BJ (cell line): ENCODE measurements around the gene SPOP. TPM values are rescaled to one million over a fixed set of nuclear protein-coding genes. Genes with fewer than 3 reads are reported as not detected.

Source experiments
- CTCF ChIA-PET: fragments of 350-600 bp; formaldehyde crosslinking; extraction: SDS; loops from one replicate; lab custom pipeline; 2021; ENCODE audit warnings: antibody characterized with exemption, inconsistent platforms; lab: Yijun Ruan, JAX
- POLR2A ChIA-PET: fragments of 300-600 bp; sonication (Branson Sonifier 250); formaldehyde crosslinking; extraction: SDS; loops from one replicate; lab custom pipeline; 2021; ENCODE audit warnings: antibody characterized with exemption; lab: Charles Lee
- DNase-seq: peaks from one replicate; pipeline ENCODE4 v3.0.0-alpha.2; 2011; ENCODE audit warnings: low read depth
- H3K27me3 ChIP-seq: 2 replicates; pipeline ENCODE4 v1.6.0; 2011; ENCODE audit warnings: low read length; ENCODE audit not compliant: control insufficient read depth, insufficient read depth
- H3K36me3 ChIP-seq: 2 replicates; pipeline ENCODE4 v1.5.1; 2011; ENCODE audit warnings: low read length; ENCODE audit not compliant: control insufficient read depth, insufficient read depth
- H3K4me3 ChIP-seq: 2 replicates; pipeline ENCODE4 v1.5.1; 2011; ENCODE audit warnings: low read depth, mild to moderate bottlenecking, control low read depth, low read length
- polyA plus RNA-seq: library from polyadenylated mRNA; depleted of rRNA; stranded (reverse); fragments of >200 nt; gene quantifications from 2 replicates; pipeline ENCODE4 v1.2.3, GENCODE V29; 2011
- TF ChIP-seq, protein P1 (sequence below): IDR thresholded peaks from 2 replicates; pipeline ENCODE4 v1.5.1; 2011; ENCODE audit warnings: low read depth, mild to moderate bottlenecking, control low read depth, inconsistent platforms, low read length, moderate library complexity; ENCODE audit not compliant: insufficient read depth

Gene SPOP
- polyA plus RNA-seq, 1 experiment: 136 TPM

DNA sequence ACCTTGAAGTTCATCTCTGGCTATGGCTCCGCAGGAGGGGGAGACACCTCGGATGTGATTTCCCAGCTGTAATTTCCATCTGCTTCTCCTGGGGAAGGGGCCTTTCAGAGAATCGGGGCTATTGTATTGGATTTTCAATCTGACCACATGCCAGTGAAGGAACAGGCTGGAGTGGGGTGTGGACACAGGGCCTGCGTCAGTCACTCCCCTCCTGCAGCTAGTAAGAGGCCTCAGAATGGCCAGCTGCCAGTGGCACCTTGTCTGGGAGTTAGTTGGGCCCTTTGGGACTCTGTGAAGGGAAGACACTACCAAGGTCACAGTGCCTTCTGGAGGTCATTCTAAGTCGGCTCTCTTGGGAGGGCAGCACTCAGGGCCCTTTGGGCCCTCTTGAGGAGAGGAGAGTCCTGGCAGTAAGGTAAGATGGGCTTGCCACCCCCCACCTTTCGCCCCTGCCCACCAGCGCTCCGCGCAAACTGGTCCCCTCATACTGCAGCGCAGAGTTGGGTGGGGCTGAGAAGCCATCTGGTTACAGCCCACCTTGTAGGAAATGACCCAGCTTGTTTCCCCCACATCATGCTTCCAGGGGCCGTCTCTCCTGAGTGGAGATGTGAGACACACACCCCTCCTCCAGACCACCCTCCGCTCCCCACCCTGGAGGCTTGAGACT, 96.8 kb downstream of the SPOP start:
- DNase-seq: no peak
- TF ChIP-seq, protein P1, sequence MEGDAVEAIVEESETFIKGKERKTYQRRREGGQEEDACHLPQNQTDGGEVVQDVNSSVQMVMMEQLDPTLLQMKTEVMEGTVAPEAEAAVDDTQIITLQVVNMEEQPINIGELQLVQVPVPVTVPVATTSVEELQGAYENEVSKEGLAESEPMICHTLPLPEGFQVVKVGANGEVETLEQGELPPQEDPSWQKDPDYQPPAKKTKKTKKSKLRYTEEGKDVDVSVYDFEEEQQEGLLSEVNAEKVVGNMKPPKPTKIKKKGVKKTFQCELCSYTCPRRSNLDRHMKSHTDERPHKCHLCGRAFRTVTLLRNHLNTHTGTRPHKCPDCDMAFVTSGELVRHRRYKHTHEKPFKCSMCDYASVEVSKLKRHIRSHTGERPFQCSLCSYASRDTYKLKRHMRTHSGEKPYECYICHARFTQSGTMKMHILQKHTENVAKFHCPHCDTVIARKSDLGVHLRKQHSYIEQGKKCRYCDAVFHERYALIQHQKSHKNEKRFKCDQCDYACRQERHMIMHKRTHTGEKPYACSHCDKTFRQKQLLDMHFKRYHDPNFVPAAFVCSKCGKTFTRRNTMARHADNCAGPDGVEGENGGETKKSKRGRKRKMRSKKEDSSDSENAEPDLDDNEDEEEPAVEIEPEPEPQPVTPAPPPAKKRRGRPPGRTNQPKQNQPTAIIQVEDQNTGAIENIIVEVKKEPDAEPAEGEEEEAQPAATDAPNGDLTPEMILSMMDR: no peak
- H3K4me3 ChIP-seq: no peak overlapping the region
- no peaks in the 10 kb centered on the region for H3K36me3 ChIP-seq
- ChIA-PET CTCF (interaction anchor here (3.4 to 18.4 kb wide), 2 partner anchors 11 to 117 kb away, joined by 15 to 638 read pairs; partner anchors contain the start of gene SLC35B1), POLR2A (no interaction called here)
- H3K27me3 ChIP-seq: no peaks in the 10 kb centered on the region

DNA sequence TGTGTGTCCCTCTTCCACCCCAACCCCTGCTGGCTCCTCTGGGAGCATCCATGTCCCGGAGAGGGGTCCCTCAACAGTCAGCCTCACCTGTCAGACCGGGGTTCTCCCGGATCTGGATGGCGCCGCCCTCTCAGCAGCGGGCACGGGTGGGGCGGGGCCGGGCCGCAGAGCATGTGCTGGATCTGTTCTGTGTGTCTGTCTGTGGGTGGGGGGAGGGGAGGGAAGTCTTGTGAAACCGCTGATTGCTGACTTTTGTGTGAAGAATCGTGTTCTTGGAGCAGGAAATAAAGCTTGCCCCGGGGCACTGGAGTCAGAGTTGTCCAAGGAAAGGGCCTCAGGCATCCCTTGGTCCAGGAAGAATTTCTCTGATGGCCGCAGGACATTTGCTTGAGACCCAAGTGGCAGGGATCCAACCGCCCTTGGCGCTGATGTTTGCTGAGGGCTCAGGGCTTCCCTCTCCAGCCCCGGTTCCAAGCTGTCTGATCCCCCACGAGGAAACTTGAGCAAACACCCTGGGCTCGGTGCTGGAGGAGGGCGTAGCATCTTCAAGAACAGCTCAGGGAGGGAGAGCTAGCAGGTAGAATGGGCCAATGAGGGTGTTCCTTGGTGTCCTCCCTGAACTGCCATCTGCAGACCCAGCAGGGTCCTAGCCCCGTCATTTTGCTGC, 97.7 kb downstream of the SPOP start:
- TF ChIP-seq, protein P1: no peak
- ChIA-PET CTCF (interaction anchor here (3.4 to 18.4 kb wide), 2 partner anchors 10 to 118 kb away, joined by 15 to 638 read pairs; partner anchors contain the start of gene SLC35B1), POLR2A (no interaction called here)
- Histone ChIP-seq H3K27me3 (no peaks in the 10 kb centered on the region), H3K36me3 (no peaks in the 10 kb centered on the region), H3K4me3 (no peak overlapping the region)
- DNase-seq: no peak

DNA sequence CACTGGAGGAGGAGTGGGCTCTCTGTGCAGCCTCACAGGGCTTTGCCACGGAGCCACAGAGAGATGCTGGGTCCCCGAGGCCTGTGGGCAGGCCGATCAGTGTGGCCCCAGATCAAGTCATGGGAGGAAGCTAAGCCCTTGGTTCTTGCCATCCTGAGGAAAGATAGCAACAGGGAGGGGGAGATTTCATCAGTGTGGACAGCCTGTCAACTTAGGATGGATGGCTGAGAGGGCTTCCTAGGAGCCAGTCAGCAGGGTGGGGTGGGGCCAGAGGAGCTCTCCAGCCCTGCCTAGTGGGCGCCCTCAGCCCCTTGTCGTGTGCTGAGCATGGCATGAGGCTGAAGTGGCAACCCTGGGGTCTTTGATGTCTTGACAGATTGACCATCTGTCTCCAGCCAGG, 98.4 kb downstream of the SPOP start:
- POLR2A ChIA-PET: no interaction called here
- CTCF ChIA-PET: interaction anchor here (3.4 to 18.4 kb wide), 2 partner anchors 9 to 119 kb away, joined by 15 to 638 read pairs; partner anchors contain the start of gene SLC35B1
- no peak for DNase-seq
- H3K36me3 ChIP-seq: no peaks in the 10 kb centered on the region
- no peaks in the 10 kb centered on the region for H3K27me3 ChIP-seq
- TF ChIP-seq, protein P1: no peak
- no peak overlapping the region for H3K4me3 ChIP-seq

DNA sequence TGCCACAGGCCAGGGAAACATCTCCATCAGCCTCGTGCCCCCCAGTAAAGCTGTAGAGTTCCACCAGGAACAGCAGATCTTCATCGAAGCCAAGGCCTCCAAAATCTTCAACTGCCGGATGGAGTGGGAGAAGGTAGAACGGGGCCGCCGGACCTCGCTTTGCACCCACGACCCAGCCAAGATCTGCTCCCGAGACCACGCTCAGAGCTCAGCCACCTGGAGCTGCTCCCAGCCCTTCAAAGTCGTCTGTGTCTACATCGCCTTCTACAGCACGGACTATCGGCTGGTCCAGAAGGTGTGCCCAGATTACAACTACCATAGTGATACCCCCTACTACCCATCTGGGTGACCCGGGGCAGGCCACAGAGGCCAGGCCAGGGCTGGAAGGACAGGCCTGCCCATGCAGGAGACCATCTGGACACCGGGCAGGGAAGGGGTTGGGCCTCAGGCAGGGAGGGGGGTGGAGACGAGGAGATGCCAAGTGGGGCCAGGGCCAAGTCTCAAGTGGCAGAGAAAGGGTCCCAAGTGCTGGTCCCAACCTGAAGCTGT, 98.9 kb downstream of the SPOP start:
- ChIA-PET POLR2A (no interaction called here), CTCF (interaction anchor here (1.5 to 18.4 kb wide), 3 partner anchors 9 to 119 kb away, joined by 3 to 638 read pairs (median 15); partner anchors contain the start of gene SLC35B1)
- no peak overlapping the region for H3K4me3 ChIP-seq
- H3K27me3 ChIP-seq: no peaks in the 10 kb centered on the region
- TF ChIP-seq, protein P1: no peak
- H3K36me3 ChIP-seq: no peaks in the 10 kb centered on the region
- DNase-seq: no peak

DNA sequence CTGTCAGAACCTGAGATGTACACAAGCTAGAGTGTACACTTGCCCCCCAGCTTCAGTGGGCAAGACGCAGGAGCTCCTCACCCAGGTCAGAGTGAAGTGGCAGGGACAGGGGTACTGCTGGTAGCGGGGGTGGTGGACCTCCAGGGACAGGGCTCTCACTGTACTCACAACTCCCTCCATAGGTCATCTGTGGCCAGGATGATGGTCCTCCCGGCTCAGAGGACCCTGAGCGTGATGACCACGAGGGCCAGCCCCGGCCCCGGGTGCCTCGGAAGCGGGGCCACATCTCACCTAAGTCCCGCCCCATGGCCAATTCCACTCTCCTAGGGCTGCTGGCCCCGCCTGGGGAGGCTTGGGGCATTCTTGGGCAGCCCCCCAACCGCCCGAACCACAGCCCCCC, 99.5 kb downstream of the SPOP start:
- Histone ChIP-seq H3K4me3 (no peak overlapping the region), H3K36me3 (no peaks in the 10 kb centered on the region), H3K27me3 (no peaks in the 10 kb centered on the region)
- POLR2A ChIA-PET: no interaction called here
- TF ChIP-seq, protein P1: no peak
- DNase-seq: no peak
- CTCF ChIA-PET: interaction anchor here (1.5 to 18.4 kb wide), 3 partner anchors 8 to 120 kb away, joined by 3 to 638 read pairs (median 15); partner anchors contain the start of gene SLC35B1
